B cell (primary cell): Measurements from ENCODE around the gene MARS1. TPM values are rescaled to one million over a fixed set of nuclear protein-coding genes. Genes with fewer than 3 reads are reported as not detected.
"Not testable (repeated sequence)": the region's sequence is repeated elsewhere in the genome, so short reads cannot be mapped to it uniquely, and the experiment has no call there.

Experiments used
- ATAC-seq: fragments of 200-7000 bp; cut with Tn5 transposase; one replicate; pipeline ENCODE4 v1.10.0; 2021; ENCODE audit warnings: low read depth, mild to moderate bottlenecking, moderate number of reproducible peaks, moderate library complexity
- CTCF ChIA-PET: fragments of 350-600 bp; sonication (Branson Sonifier 250); formaldehyde crosslinking; loops from one replicate; lab custom pipeline; 2021; ENCODE audit warnings: antibody characterized with exemption, inconsistent platforms; lab: Charles Lee
- POLR2A ChIA-PET: fragments of 350-600 bp; sonication (Branson Sonifier 250); formaldehyde crosslinking; loops from one replicate; lab custom pipeline; 2021; ENCODE audit warnings: antibody characterized with exemption; lab: Charles Lee
- DNase-seq: peaks from one replicate; pipeline ENCODE4 v3.0.0; 2013
- H2AFZ ChIP-seq: 2 replicates; pipeline ENCODE4 v1.6.1; 2012; ENCODE audit warnings: mild to moderate bottlenecking, low read depth, low read length; ENCODE audit not compliant: insufficient read depth, poor library complexity, severe bottlenecking
- H3K27ac ChIP-seq, 2 donors: 1 replicate in 1 of 2; 2 replicates in 1 of 2; pipeline ENCODE4 v1.5.1; 2012 to 2013; ENCODE audit warnings: low read length in 2 of 2, mild to moderate bottlenecking in 2 of 2, moderate library complexity in 1 of 2
- H3K27me3 ChIP-seq, 4 experiments: fragments of 200-600 bp in 1 of 4; sonication (generic) in 1 of 4; replicated peaks in 1 of 4; 1 replicate in 2 of 4; 2 replicates in 2 of 4; pipeline versions ENCODE4 v1.6.1 to v1.7.0; 2013 to 2016; ENCODE audit warnings: low read length in 3 of 4, mild to moderate bottlenecking in 2 of 4, mixed read lengths in 1 of 4, moderate library complexity in 1 of 4; ENCODE audit not compliant: insufficient read depth in 4 of 4, control insufficient read depth in 3 of 4; ENCODE audit errors: control extremely low read depth in 1 of 4
- H3K36me3 ChIP-seq, 2 experiments: replicated peaks in 1 of 2; 1 replicate in 1 of 2; 2 replicates in 1 of 2; pipeline versions ENCODE4 v1.6.1 to v1.7.1; 2013; ENCODE audit warnings: low read length in 1 of 2; ENCODE audit not compliant: insufficient read depth in 2 of 2, control insufficient read depth in 1 of 2; ENCODE audit errors: control extremely low read depth in 1 of 2, extremely low read depth in 1 of 2
- H3K4me1 ChIP-seq, 2 donors: fragments of 200-600 bp in 1 of 2; sonication (generic) in 1 of 2; 1 replicate in 1 of 2; 2 replicates in 1 of 2; pipeline versions ENCODE4 v1.5.1 to v1.6.1; 2013 to 2017; ENCODE audit warnings: low read length in 2 of 2; ENCODE audit not compliant: control insufficient read depth in 2 of 2, insufficient read depth in 2 of 2
- H3K4me2 ChIP-seq: replicated peaks from 2 replicates; pipeline ENCODE3; 2012; ENCODE audit warnings: mild to moderate bottlenecking, low read depth, low read length; ENCODE audit not compliant: poor library complexity, severe bottlenecking
- H3K4me3 ChIP-seq, 5 experiments: fragments of 200-600 bp in 1 of 5; sonication (generic) in 1 of 5; 1 replicate in 3 of 5; 2 replicates in 2 of 5; pipeline versions ENCODE4 v1.5.1 to v1.7.0; 2011 to 2016; ENCODE audit warnings: low read length in 4 of 5, mild to moderate bottlenecking in 4 of 5, low read depth in 2 of 5, control low read depth in 1 of 5, moderate library complexity in 1 of 5; ENCODE audit not compliant: insufficient read depth in 1 of 5; ENCODE audit errors: control extremely low read depth in 1 of 5, extremely low read depth in 1 of 5
- H3K79me2 ChIP-seq: fragments of 200-600 bp; sonication (generic); one replicate; pipeline ENCODE4 v1.6.0; 2016; ENCODE audit warnings: low read length; ENCODE audit not compliant: control insufficient read depth, insufficient read depth
- H3K9ac ChIP-seq: fragments of 200-600 bp; sonication (generic); 2 replicates; pipeline ENCODE4 v1.6.1; 2017; ENCODE audit warnings: mild to moderate bottlenecking, low read length, moderate library complexity
- H3K9me3 ChIP-seq, 3 donors: one replicate each; pipeline versions ENCODE4 v1.6.1 to v1.7.1; 2013; ENCODE audit warnings: low read length in 2 of 3; ENCODE audit not compliant: control insufficient read depth in 2 of 3, insufficient read depth in 1 of 3; ENCODE audit errors: control extremely low read depth in 1 of 3
- H4K20me1 ChIP-seq: 2 replicates; pipeline ENCODE4 v1.6.0; 2012; ENCODE audit warnings: mild to moderate bottlenecking, low read length; ENCODE audit not compliant: insufficient read depth, control insufficient read depth, poor library complexity, severe bottlenecking
- H3K27ac Mint-ChIP-seq: one replicate; pipeline ENCODE4 v1.8.0; 2021; ENCODE audit warnings: mixed read lengths
- H3K27me3 Mint-ChIP-seq: one replicate; pipeline ENCODE4 v1.8.0; 2021; ENCODE audit warnings: mixed read lengths
- H3K4me1 Mint-ChIP-seq: one replicate; pipeline ENCODE4 v1.8.0; 2021; ENCODE audit warnings: mixed read lengths
- H3K4me3 Mint-ChIP-seq: one replicate; pipeline ENCODE4 v1.8.0; 2021; ENCODE audit warnings: mixed read lengths
- H3K9me3 Mint-ChIP-seq: one replicate; pipeline ENCODE4 v1.8.0; 2022; ENCODE audit warnings: mixed read lengths; ENCODE audit not compliant: insufficient read depth
- WGBS: methylation state at CpG from one replicate; pipeline ENCODE4 v1.1.5; 2013; ENCODE audit warnings: missing lambda C conversion rate; ENCODE audit not compliant: insufficient coverage; 5-methylcytosine and 5-hydroxymethylcytosine counted together
- intact Hi-C: fragments of 100-400 bp; cut with micrococcal nuclease; formaldehyde crosslinking; loops from one replicate; pipeline ENCODE4 v1.10.0; 2022
- polyA plus RNA-seq: library from polyadenylated mRNA; depleted of rRNA; stranded (reverse); fragments of >200 nt; gene quantifications from 2 replicates; pipeline ENCODE4 v1.2.3, GENCODE V29; 2012
- total RNA-seq, 2 donors: library from RNA; stranded (reverse); fragments of 120-200 nt in 1 of 2; gene quantifications; 1 replicate in 1 of 2; 2 replicates in 1 of 2; pipeline versions ENCODE4 v1.2.3 to v1.2.4, GENCODE V29; 2013 to 2022

The MARS1 gene
- total and polyA plus RNA-seq, 2 donors (not counting 1 experiment from before 2014, with no cell fraction given) = 158 to 193 TPM

GRCh38 chr12:57506541-57506940 is 18.7 kb downstream of the MARS1 start:
- H3K9me3 ChIP-seq, H3K4me3 Mint-ChIP-seq, H3K9ac ChIP-seq, intact Hi-C loops, DNase-seq, H3K27ac Mint-ChIP-seq, POLR2A ChIA-PET, ATAC-seq, H3K27me3 ChIP-seq, H3K4me2 ChIP-seq, H3K27ac ChIP-seq, H3K4me1 ChIP-seq, H2AFZ ChIP-seq, H3K4me3 ChIP-seq, H3K27me3 Mint-ChIP-seq, H3K4me1 Mint-ChIP-seq, H3K9me3 Mint-ChIP-seq, H4K20me1 ChIP-seq: not testable (repeated sequence)
- WGBS = 17% methylated on average over 1 of the region's 4 CpGs
- CTCF ChIA-PET = interaction anchor here (0.7 kb wide), 1 partner anchor 89 kb away, joined by 3 read pairs; no protein-coding TSS in a partner anchor
- Histone ChIP-seq H3K79me2 (peaks cover 14% of the 10 kb centered on the region), H3K36me3 (peaks cover 7 to 50% of the 10 kb centered on the region in 2 experiments)

- POLR2A ChIA-PET, H3K4me3 Mint-ChIP-seq, H3K4me1 Mint-ChIP-seq: not testable (repeated sequence)
Measured at GRCh38 chr12:57507796-57508195, 19.9 kb downstream of the MARS1 start.

More at GRCh38 chr12:57507796-57508195, 19.9 kb downstream of the MARS1 start:
- H3K27ac ChIP-seq, H2AFZ ChIP-seq, H3K9ac ChIP-seq, H3K27ac Mint-ChIP-seq, H3K9me3 Mint-ChIP-seq, H3K4me3 ChIP-seq, H3K27me3 ChIP-seq, intact Hi-C loops, DNase-seq, ATAC-seq, H3K27me3 Mint-ChIP-seq, H3K4me1 ChIP-seq, H4K20me1 ChIP-seq, CTCF ChIA-PET, H3K9me3 ChIP-seq, H3K4me2 ChIP-seq: not testable (repeated sequence)
- peaks cover 14% of the 10 kb centered on the region for H3K79me2 ChIP-seq
- H3K36me3 ChIP-seq = peaks cover 5 to 54% of the 10 kb centered on the region in 2 experiments
- 100% methylated on average over 3 of the region's 28 CpGs for WGBS
